IPS DF 6.9 (cell line): ENCODE data around the gene TSPAN10.

ENCODE experiments used
- DNase-seq: peaks from one replicate; pipeline ENCODE4 v3.0.0-alpha.2; 2013; ENCODE audit warnings: low read depth, low spot score
- H3K27ac ChIP-seq: one replicate; pipeline ENCODE4 v1.5.1; 2013; ENCODE audit warnings: low read length, control low read depth
- H3K27me3 ChIP-seq: 2 replicates; pipeline ENCODE4 v1.6.1; 2013; ENCODE audit warnings: mild to moderate bottlenecking, low read length; ENCODE audit not compliant: control insufficient read depth, insufficient read depth
- H3K36me3 ChIP-seq: 2 replicates; pipeline ENCODE4 v1.6.1; 2013; ENCODE audit warnings: low read length; ENCODE audit not compliant: control insufficient read depth, insufficient read depth
- H3K4me1 ChIP-seq: 2 replicates; pipeline ENCODE4 v1.6.1; 2013; ENCODE audit warnings: low read length; ENCODE audit not compliant: control insufficient read depth, insufficient read depth
- H3K4me3 ChIP-seq: 2 replicates; pipeline ENCODE4 v1.5.1; 2013; ENCODE audit warnings: mild to moderate bottlenecking, low read length
- H3K9me3 ChIP-seq: 2 replicates; pipeline ENCODE4 v1.6.1; 2013; ENCODE audit warnings: low read length, inconsistent platforms; ENCODE audit not compliant: control insufficient read depth, insufficient read depth
- WGBS: extraction: QIAGEN DNeasy Blood & Tissue Kit; methylation state at CpG from one replicate; pipeline ENCODE4 v1.1.7; 2013; ENCODE audit warnings: mixed read lengths, missing lambda C conversion rate; ENCODE audit not compliant: insufficient read length, insufficient coverage; 5-methylcytosine and 5-hydroxymethylcytosine counted together

Gene TSPAN10

GRCh38 chr17:81660441-81660840 lies 23.4 kb downstream of the TSPAN10 start:
- H3K9me3 ChIP-seq: no peaks in the 10 kb centered on the region
- no peak overlapping the region for H3K4me3 ChIP-seq
- WGBS: no CpG with 5 or more reads among the region's 9 CpGs
- no peak overlapping the region for H3K27ac ChIP-seq
- peaks cover 2% of the 10 kb centered on the region; the same call in 1 of the 2 replicates for H3K4me1 ChIP-seq
- DNase-seq: no peak
- no peaks in the 10 kb centered on the region for H3K27me3 ChIP-seq
- peaks cover 8% of the 10 kb centered on the region; the same call in 1 of the 2 replicates for H3K36me3 ChIP-seq

DNA sequence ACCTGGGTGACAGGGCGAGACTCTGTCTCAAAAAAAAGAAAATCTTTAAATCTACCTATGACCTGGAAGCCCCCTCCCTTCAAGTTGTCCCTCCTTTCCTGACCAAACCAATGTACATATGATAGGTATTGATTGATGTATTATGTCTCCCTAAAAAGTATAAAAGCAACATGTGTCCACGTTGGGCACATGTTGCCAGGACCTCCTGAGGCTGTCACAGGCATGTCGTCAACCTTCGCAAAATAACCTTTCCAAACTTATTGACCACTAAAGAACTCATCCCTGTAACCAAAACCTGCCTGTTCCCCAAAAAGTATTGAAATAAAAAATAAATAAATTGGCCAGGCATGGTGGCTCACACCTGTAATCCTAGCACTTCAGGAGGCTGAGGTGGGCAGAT lies 25.0 kb downstream of the TSPAN10 start:
- Histone ChIP-seq H3K9me3 (no peaks in the 10 kb centered on the region), H3K4me1 (peaks cover 4% of the 10 kb centered on the region), H3K4me3 (no peak overlapping the region), H3K36me3 (peaks cover 8% of the 10 kb centered on the region; the same call in 1 of the 2 replicates), H3K27ac (no peak overlapping the region), H3K27me3 (no peaks in the 10 kb centered on the region)
- WGBS: no CpG with 5 or more reads among the region's 4 CpGs
- DNase-seq: no peak

GRCh38 chr17:81664051-81664470 lies 27.1 kb downstream of the TSPAN10 start:
- Histone ChIP-seq H3K4me1 (peaks cover 7% of the 10 kb centered on the region), H3K27me3 (no peaks in the 10 kb centered on the region), H3K27ac (no peak overlapping the region), H3K9me3 (no peaks in the 10 kb centered on the region), H3K36me3 (peaks cover 8% of the 10 kb centered on the region; the same call in 1 of the 2 replicates), H3K4me3 (no peak overlapping the region)
- WGBS: no CpG with 5 or more reads among the region's 7 CpGs
- DNase-seq: no peak

GRCh38 chr17:81665205-81666091 lies 28.5 kb downstream of the TSPAN10 start:
- Histone ChIP-seq H3K4me1 (peaks cover 7% of the 10 kb centered on the region), H3K27me3 (no peaks in the 10 kb centered on the region), H3K27ac (no peak overlapping the region), H3K9me3 (no peaks in the 10 kb centered on the region), H3K36me3 (peaks cover 16% of the 10 kb centered on the region), H3K4me3 (peak overlapping the region; percentile 83)
- no CpG with 5 or more reads among the region's 30 CpGs for WGBS
- no peak for DNase-seq

GRCh38 chr17:81666092-81666341 lies 29.0 kb downstream of the TSPAN10 start:
- Histone ChIP-seq H3K4me3 (peak overlapping the region; percentile 83), H3K9me3 (no peaks in the 10 kb centered on the region), H3K36me3 (peaks cover 18% of the 10 kb centered on the region), H3K27ac (no peak overlapping the region), H3K4me1 (peaks cover 7% of the 10 kb centered on the region), H3K27me3 (no peaks in the 10 kb centered on the region)
- WGBS: no CpG with 5 or more reads among the region's 16 CpGs
- no peak for DNase-seq

DNA sequence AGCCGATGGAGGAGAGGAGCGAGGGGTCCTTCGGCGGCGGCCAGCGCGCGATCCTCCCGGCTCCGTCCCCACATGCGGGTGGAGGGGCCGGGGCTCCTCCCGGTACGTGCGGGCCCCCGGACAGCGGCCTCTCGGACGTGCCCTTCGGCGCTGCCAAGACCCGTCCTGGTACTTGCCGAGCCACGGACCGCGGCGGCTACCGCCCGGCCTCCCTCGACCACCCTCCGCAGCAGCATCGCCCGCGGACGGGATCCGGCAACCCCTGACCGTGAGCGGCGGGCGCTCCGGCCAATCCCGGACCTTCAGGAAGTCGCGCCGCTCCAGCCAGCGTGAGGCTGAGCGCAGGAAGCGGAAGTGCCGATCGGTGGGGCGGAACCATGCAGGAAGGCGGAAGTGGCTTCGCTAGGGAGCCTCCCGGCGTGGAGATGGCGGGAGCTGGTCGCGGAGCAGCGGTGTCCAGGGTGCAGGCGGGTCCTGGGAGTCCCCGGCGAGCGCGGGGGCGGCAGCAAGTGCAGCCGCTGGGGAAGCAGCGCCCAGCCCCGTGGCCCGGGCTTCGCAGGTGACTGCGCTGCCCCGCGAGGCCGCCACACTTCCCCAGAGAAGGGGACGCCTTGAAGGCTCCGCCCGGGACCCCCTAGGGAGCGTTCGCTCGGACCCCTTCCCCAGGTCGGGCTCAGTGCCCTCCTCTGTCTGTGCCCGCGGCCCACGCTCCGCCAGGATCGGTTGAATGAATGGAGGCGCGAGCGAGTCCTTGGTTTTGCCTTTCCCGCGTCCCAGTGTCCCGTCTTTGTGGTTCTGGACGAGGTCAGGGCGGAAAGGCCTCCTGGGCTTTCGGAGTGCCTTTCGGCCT lies 29.6 kb downstream of the TSPAN10 start, which contains the start of the genes CCDC137 and OXLD1:
Gene CCDC137 (plus strand): TSS at position 396 of the 850 bp plus-strand sequence. CDS start 30 bp downstream, at position 426.
Gene OXLD1 (minus strand): TSS at position 264 of the 850 bp plus-strand sequence. CDS start 28 bp downstream, at position 236.
- no peak within 1 kb of the TSS for H3K27ac ChIP-seq
- WGBS: no CpG with 5 or more reads among the region's 96 CpGs

GRCh38 chr17:81667754-81668153 lies 30.8 kb downstream of the TSPAN10 start:
- H3K4me3 ChIP-seq: no peak overlapping the region
- H3K4me1 ChIP-seq: peaks cover 7% of the 10 kb centered on the region
- H3K36me3 ChIP-seq: peaks cover 32% of the 10 kb centered on the region
- no peak for DNase-seq
- no peak overlapping the region for H3K27ac ChIP-seq
- no peaks in the 10 kb centered on the region for H3K9me3 ChIP-seq
- WGBS: no CpG with 5 or more reads among the region's 18 CpGs
- no peaks in the 10 kb centered on the region for H3K27me3 ChIP-seq

More for the DNA sequence above, 29.6 kb downstream of the TSPAN10 start, which contains the start of the genes CCDC137 and OXLD1:
- peaks cover 7% of the 10 kb centered on the region for H3K4me1 ChIP-seq
- peaks cover 21% of the 10 kb centered on the region for H3K36me3 ChIP-seq
- no peaks in the 10 kb centered on the region for H3K27me3 ChIP-seq
- peak; percentile 94 for DNase-seq
- peak within 1 kb of the TSS; percentile 83 for H3K4me3 ChIP-seq
- H3K9me3 ChIP-seq: no peaks in the 10 kb centered on the region

- H3K27ac ChIP-seq: no peak overlapping the region
- no peak for DNase-seq
- H3K4me1 ChIP-seq: peaks cover 3% of the 10 kb centered on the region
Measured at GRCh38 chr17:81672504-81672903, 35.5 kb downstream of the TSPAN10 start.

GRCh38 chr17:81672954-81673353 lies 36.0 kb downstream of the TSPAN10 start:
- peaks cover 37% of the 10 kb centered on the region for H3K36me3 ChIP-seq
- no peak for DNase-seq
- WGBS: no CpG with 5 or more reads among the region's 16 CpGs
- H3K4me3 ChIP-seq: no peak overlapping the region
- H3K4me1 ChIP-seq: no peaks in the 10 kb centered on the region; the same call in 1 of the 2 replicates
- H3K27ac ChIP-seq: no peak overlapping the region
- H3K27me3 ChIP-seq: no peaks in the 10 kb centered on the region
- no peaks in the 10 kb centered on the region for H3K9me3 ChIP-seq

More at GRCh38 chr17:81672504-81672903, 35.5 kb downstream of the TSPAN10 start:
- no peak overlapping the region for H3K4me3 ChIP-seq
- H3K36me3 ChIP-seq: peaks cover 37% of the 10 kb centered on the region
- H3K9me3 ChIP-seq: no peaks in the 10 kb centered on the region
- no peaks in the 10 kb centered on the region for H3K27me3 ChIP-seq
- WGBS: no CpG with 5 or more reads among the region's 18 CpGs

DNA sequence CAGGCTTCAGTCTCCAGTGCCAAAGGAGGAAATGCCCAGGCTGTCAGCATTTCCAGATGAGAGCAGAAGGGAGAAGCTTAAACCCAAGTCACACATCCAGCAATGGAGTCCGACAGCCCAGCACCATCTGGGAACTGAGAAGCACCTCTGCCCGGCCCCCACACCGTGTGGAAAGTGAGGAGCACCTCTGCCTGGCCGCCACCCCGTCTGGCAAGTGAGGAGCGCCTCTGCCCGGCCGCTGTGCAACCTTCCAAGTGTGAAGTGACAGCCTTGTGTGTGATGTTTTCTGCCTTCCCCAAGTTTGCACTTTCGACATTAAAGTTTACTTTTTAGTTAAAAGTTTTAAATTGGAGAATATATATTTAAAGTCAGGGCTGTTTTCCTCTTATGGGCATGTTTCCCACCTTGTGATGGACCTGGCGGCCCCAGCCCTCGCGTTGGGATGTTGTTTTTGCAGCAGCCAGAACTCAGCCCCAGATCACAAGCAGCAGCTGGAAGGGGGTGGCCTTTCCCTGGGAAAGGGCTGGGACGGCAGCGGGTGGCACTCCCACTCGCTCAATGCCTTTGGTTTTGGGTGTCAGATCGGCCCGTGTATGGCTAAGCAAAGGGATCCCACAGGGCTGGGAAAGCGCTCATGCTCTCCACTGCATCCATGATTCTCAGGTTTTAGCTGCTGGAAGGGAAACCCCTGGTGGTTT lies 36.7 kb downstream of the TSPAN10 start:
- H3K27me3 ChIP-seq: no peaks in the 10 kb centered on the region
- H3K4me3 ChIP-seq: no peak overlapping the region
- no peaks in the 10 kb centered on the region for H3K9me3 ChIP-seq
- WGBS: no CpG with 5 or more reads among the region's 18 CpGs
- H3K4me1 ChIP-seq: no peaks in the 10 kb centered on the region; the same call in 1 of the 2 replicates
- H3K27ac ChIP-seq: no peak overlapping the region
- peaks cover 37% of the 10 kb centered on the region for H3K36me3 ChIP-seq
- no peak for DNase-seq
